OCI-LY1 (cell line): ENCODE measurements around the gene DGCR2.
"Not testable (repeated sequence)": the region's sequence is repeated elsewhere in the genome, so short reads cannot be mapped to it uniquely, and the experiment has no call there.

Experiments
- EZH2 ChIP-seq: fragments of 200-600 bp; sonication (generic), shearing (Covaris generic); IDR thresholded peaks from 2 replicates; pipeline ENCODE4 v1.8.0; 2017; ENCODE audit warnings: borderline replicate concordance, mixed run types, mild to moderate bottlenecking, antibody characterized with exemption, low read length, moderate library complexity, mixed read lengths
- TF ChIP-seq, protein P1 (sequence below): fragments of 200-600 bp; sonication (generic), shearing (Covaris generic); IDR thresholded peaks from 2 replicates; pipeline ENCODE4 v1.5.1; 2017; ENCODE audit warnings: mild to moderate bottlenecking, antibody characterized with exemption, low read length, moderate library complexity, mixed read lengths

DNA sequence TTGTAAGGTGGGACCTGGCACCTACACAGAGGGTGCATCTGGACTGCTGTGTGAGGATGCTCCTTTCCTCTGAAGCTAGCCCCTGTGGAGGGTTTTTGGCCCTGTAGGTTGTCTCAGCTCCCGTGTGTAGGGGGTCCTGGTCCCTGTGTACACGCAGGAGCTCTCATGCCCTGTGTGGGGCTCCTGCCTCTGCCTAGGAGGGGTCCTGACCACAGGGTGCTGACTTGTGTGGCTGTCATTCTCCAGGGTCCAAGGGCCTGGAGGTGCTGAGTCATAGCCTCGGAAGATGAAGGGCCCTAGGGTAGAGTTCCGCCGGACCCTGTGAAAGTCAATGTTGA, 88.7 kb downstream of the DGCR2 start:
- TF ChIP-seq, protein P1, sequence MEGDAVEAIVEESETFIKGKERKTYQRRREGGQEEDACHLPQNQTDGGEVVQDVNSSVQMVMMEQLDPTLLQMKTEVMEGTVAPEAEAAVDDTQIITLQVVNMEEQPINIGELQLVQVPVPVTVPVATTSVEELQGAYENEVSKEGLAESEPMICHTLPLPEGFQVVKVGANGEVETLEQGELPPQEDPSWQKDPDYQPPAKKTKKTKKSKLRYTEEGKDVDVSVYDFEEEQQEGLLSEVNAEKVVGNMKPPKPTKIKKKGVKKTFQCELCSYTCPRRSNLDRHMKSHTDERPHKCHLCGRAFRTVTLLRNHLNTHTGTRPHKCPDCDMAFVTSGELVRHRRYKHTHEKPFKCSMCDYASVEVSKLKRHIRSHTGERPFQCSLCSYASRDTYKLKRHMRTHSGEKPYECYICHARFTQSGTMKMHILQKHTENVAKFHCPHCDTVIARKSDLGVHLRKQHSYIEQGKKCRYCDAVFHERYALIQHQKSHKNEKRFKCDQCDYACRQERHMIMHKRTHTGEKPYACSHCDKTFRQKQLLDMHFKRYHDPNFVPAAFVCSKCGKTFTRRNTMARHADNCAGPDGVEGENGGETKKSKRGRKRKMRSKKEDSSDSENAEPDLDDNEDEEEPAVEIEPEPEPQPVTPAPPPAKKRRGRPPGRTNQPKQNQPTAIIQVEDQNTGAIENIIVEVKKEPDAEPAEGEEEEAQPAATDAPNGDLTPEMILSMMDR, result not testable (repeated sequence)
- not testable (repeated sequence) for TF ChIP-seq EZH2
